ENCODE results near the gene CEP128. TPM values are rescaled to one million over a fixed set of nuclear protein-coding genes. Genes with fewer than 3 reads are reported as not detected.

CEP128 gene
- total RNA-seq, 4 donors from 2014 or later = 3.8 to 12.0 (median 6.0) TPM

DNA sequence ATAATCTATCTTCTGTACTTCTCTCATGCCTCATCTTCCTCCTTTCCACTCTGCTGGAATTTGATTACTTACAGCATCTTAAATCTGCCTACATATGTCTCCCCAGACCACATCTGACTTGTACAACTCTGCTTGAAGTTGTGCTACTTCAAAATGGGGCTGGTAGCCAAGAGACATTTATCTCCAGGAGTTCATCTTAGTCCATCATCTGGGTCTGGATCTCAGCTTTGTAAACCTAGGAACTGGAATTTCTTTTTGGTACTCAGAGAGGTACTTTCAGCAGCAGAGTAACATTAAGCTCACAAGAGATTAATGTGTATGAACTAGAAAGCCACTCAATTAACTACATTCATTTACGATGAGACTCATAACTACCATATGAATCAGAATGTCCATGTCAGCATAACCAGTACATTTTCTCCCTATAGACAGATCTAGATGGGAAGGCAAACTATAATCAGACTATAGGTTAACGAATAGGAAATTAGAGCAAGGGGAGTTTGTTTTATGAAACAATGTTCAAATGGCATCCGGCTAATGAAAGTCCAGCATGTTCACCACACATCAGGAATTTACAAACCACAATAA is 178.8 kb downstream of the CEP128 start:
- H3K36me3 ChIP-seq = no peaks in the 10 kb centered on the region
- 98 to 100% methylated on average over 3 of the region's 3 CpGs for WGBS, 2 donors (ENCODE audit: low coverage in 1 of 2)
- ATAC-seq = no peak
- TF ChIP-seq POLR2A (IDR thresholded peaks at IDR 0.05) (no peak), EP300 (IDR thresholded peaks at IDR 0.05) (no peak), CTCF (IDR thresholded peaks at IDR 0.05) (no peak), POLR2AphosphoS5 (IDR thresholded peaks at IDR 0.05) (no peak)
- H3K27ac ChIP-seq = no peak overlapping the region
- H3K9me3 ChIP-seq = peaks cover 0 to 6% (median 0%) of the 10 kb centered on the region in 3 donors
- H3K4me3 ChIP-seq = no peak overlapping the region
- H3K4me1 ChIP-seq = no peaks in the 10 kb centered on the region
- no peaks in the 10 kb centered on the region for H3K27me3 ChIP-seq

GRCh38 chr14:80754696-80755095 is 186.8 kb downstream of the CEP128 start:
- no peak overlapping the region for H3K27ac ChIP-seq
- no peaks in the 10 kb centered on the region for H3K36me3 ChIP-seq
- H3K4me3 ChIP-seq = no peak overlapping the region
- ATAC-seq = no peak
- no peaks in the 10 kb centered on the region for H3K27me3 ChIP-seq
- H3K4me1 ChIP-seq = no peaks in the 10 kb centered on the region
- 99 to 100% methylated on average over 1 to 7 of the region's 7 CpGs for WGBS, 2 donors (ENCODE audit: low coverage in 1 of 2)
- TF ChIP-seq EP300 (IDR thresholded peaks at IDR 0.05) (no peak), CTCF (IDR thresholded peaks at IDR 0.05) (no peak), POLR2AphosphoS5 (IDR thresholded peaks at IDR 0.05) (no peak), POLR2A (IDR thresholded peaks at IDR 0.05) (no peak)
- H3K9me3 ChIP-seq = no peaks in the 10 kb centered on the region

GRCh38 chr14:80751285-80751684 is 190.3 kb downstream of the CEP128 start:
- no peak for TF ChIP-seq CTCF (IDR thresholded peaks at IDR 0.05)
- no peak for TF ChIP-seq EP300 (IDR thresholded peaks at IDR 0.05)
- no peak for TF ChIP-seq POLR2A (IDR thresholded peaks at IDR 0.05)
- TF ChIP-seq POLR2AphosphoS5 (IDR thresholded peaks at IDR 0.05) = no peak
- Histone ChIP-seq H3K27me3 (no peaks in the 10 kb centered on the region), H3K4me3 (no peak overlapping the region), H3K4me1 (no peaks in the 10 kb centered on the region), H3K27ac (no peak overlapping the region), H3K9me3 (no peaks in the 10 kb centered on the region), H3K36me3 (no peaks in the 10 kb centered on the region)
- WGBS, 2 donors (ENCODE audit: low coverage in 1 of 2) = 100% methylated on average over 1 of the region's 1 CpG
- no peak for ATAC-seq

GRCh38 chr14:80726211-80726610 is 215.3 kb downstream of the CEP128 start:
- Histone ChIP-seq H3K36me3 (no peaks in the 10 kb centered on the region), H3K9me3 (no peaks in the 10 kb centered on the region), H3K4me3 (no peak overlapping the region), H3K27me3 (no peaks in the 10 kb centered on the region), H3K27ac (no peak overlapping the region), H3K4me1 (no peaks in the 10 kb centered on the region)
- no peak for ATAC-seq
- TF ChIP-seq CTCF (IDR thresholded peaks at IDR 0.05) (no peak), POLR2AphosphoS5 (IDR thresholded peaks at IDR 0.05) (no peak), POLR2A (IDR thresholded peaks at IDR 0.05) (no peak), EP300 (IDR thresholded peaks at IDR 0.05) (no peak)
- 83 to 96% methylated on average over 1 of the region's 1 CpG for WGBS, 2 donors (ENCODE audit: low coverage in 1 of 2)

GRCh38 chr14:80718940-80719339 is 222.6 kb downstream of the CEP128 start:
- Histone ChIP-seq H3K9me3 (no peaks in the 10 kb centered on the region), H3K36me3 (no peaks in the 10 kb centered on the region), H3K27me3 (no peaks in the 10 kb centered on the region), H3K27ac (no peak overlapping the region), H3K4me1 (no peaks in the 10 kb centered on the region), H3K4me3 (no peak overlapping the region)
- WGBS, 2 donors (ENCODE audit: low coverage in 1 of 2) = 70% methylated on average over 1 of the region's 1 CpG; no CpG with 5 or more reads in 1 of the 2 donors
- no peak for TF ChIP-seq POLR2A (IDR thresholded peaks at IDR 0.05)
- TF ChIP-seq POLR2AphosphoS5 (IDR thresholded peaks at IDR 0.05) = no peak
- TF ChIP-seq CTCF (IDR thresholded peaks at IDR 0.05) = no peak
- ATAC-seq = no peak

Measured in gastroesophageal sphincter (tissue), 4 donors.